ENCODE data around the gene SHLD1.

Gene SHLD1

GRCh38 chr20:5899444-5899843, 149.2 kb downstream of the SHLD1 start:
- no peak for DNase-seq

- DNase-seq, result no peak
Observed at GRCh38 chr20:5900908-5901307, 150.7 kb downstream of the SHLD1 start.

- no peak for DNase-seq
Observed at GRCh38 chr20:5908981-5909380, 158.8 kb downstream of the SHLD1 start.

- DNase-seq, result no peak
Observed at GRCh38 chr20:5910186-5910585, 160.0 kb downstream of the SHLD1 start.

- no peak for DNase-seq
Observed at GRCh38 chr20:5913166-5913565, 163.0 kb downstream of the SHLD1 start.

All from effector CD8-positive, alpha-beta T cell (primary cell).